Left kidney (tissue), 8 donors: Measurements from ENCODE around the gene TSPAN19. TPM values are rescaled to one million over a fixed set of nuclear protein-coding genes. Genes with fewer than 3 reads are reported as not detected.
A peak's percentile ranks its signal among the peaks of the same experiment; 100 is the strongest.
"Not testable (repeated sequence)": the region's sequence is repeated elsewhere in the genome, so short reads cannot be mapped to it uniquely, and the experiment has no call there.

ENCODE experiments used
- DNase-seq: peaks from one replicate; pipeline ENCODE4 v3.0.0-alpha.2; 2013
- long read RNA-seq, 8 donors: transcript quantifications; one replicate each; lab custom pipeline, GENCODE V29; 2026
- polyA plus RNA-seq: library from polyadenylated mRNA; unstranded; fragments of 120-200 nt; gene quantifications from one replicate; pipeline ENCODE4 v1.2.1, GENCODE V29; 2013; ENCODE audit not compliant: insufficient read length

TSPAN19 gene
- 0.88 TPM for polyA plus RNA-seq
- long read RNA-seq, donor 1: 0 reads
- long read RNA-seq, donor 2: 0 reads
- long read RNA-seq, donor 3, partial matches to known transcripts: 58 of 64 reads
- long read RNA-seq, donor 3, other reads (novel, unspliced or antisense): 6 of 64 reads
- long read RNA-seq, donor 4: 0 reads
- long read RNA-seq, donor 5, partial matches to known transcripts: 60 of 66 reads
- long read RNA-seq, donor 5, other reads (novel, unspliced or antisense): 6 of 66 reads
- long read RNA-seq, donor 6: 0 reads
- long read RNA-seq, donor 7: 0 reads
- long read RNA-seq, donor 8, partial matches to known transcripts: 17 of 17 reads
- long read RNA-seq, donor 8, other reads (novel, unspliced or antisense): 0 of 17 reads

DNA sequence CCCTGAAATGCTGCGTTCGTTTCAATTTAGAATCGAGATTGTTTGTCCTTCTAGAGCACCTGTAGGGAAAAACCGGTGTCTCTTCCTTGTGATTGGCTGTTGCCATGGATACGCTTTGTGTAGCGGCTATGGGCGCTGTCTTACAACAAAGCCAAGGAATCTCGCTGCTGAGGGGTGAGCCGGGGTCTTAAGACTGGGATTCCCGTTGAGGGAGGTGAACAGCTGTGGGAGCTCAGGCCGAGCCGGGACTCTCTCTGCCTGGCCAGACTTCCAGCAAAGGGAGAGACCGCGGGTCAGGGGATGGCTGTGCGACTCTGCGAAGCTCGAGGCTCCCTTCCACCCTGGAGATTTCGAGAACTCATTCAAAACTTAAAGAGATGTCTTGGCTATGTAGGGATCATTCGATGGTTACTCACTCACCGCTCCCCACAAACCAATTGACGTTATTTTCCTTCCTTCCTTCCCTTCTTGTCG, at the start of gene TSPAN19, which contains the start of gene LRRIQ1:
TSPAN19 (minus strand) TSS at position 44 of the 474 bp plus-strand sequence. CDS start 6,331 bp downstream, outside the sequence.
LRRIQ1 (plus strand) TSS at position 118 of the 474 bp plus-strand sequence. CDS start 1,826 bp downstream, outside the sequence.
- DNase-seq: peak; percentile 96

DNA sequence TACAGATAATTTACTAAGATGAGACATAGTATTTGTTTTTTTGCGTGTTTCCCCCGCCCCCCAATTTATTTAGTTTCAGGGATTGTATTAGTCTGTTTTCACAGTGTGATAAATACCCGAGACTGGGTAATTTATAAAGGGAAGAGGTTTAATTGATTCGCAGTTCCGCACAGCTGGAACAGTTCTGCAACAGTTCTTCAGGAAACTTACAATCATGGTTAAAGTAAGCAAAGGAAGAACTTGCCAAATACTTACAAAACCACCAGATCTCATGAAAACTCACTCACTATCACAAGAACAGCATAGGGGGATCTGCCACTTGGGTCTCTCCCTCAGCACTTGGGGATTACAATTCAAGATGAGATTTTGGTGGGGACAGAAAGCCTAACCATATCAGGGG, 49.0 kb upstream of the TSPAN19 start:
- DNase-seq: no peak

DNA sequence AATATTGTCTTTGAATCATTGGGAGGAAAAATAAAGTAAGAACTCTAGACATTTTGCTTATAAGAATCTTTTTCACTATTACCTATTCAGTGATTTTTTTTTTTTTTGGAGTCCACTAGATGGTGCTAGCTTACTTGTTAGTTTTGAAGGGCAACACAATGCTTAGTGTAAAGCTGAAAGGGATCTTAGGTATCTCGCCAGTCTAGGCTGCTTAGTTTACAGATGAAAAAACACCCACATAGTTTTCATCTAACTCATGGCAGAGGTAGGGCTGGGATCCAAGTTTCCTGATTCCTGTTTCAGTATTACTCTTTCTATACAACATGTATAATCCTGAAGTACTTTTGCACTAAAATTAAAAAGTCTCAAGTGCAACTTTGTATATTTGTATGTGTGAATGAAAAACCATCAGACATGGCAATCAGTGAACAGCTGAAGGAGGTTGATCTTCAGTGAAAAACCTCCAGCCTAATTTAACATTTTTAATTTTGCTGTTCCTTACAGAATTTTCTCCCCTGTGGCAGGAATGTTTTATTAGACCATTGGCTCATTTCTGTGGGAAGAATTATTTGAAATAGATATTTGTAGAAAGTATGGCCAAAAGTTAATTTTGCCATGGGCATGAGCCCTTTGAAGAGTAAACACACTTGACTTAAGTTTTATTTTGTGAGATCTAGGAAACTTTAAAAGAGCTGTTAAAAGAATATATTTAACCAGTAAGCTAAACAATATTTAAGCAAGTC, 40.8 kb upstream of the TSPAN19 start:
- DNase-seq: peak; percentile 65

DNA sequence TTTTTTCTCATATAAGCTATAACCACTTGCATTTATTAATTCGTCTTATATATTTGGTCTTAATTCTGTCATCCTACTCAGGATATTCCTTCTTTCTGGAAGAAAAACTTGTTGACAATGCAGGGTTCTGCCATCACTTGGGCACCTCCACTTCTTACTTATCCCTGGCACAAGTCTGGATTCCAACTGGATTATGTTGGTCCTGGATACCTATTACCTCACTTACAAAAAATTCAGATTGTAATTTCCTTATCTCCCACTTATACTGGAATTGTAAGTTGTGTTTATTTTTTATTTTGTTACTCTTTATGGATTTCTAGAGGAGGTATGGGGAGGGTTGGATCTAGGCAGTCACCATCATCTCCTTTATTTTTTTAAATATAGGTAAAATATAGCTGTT, 36.7 kb upstream of the TSPAN19 start:
- no peak for DNase-seq

DNA sequence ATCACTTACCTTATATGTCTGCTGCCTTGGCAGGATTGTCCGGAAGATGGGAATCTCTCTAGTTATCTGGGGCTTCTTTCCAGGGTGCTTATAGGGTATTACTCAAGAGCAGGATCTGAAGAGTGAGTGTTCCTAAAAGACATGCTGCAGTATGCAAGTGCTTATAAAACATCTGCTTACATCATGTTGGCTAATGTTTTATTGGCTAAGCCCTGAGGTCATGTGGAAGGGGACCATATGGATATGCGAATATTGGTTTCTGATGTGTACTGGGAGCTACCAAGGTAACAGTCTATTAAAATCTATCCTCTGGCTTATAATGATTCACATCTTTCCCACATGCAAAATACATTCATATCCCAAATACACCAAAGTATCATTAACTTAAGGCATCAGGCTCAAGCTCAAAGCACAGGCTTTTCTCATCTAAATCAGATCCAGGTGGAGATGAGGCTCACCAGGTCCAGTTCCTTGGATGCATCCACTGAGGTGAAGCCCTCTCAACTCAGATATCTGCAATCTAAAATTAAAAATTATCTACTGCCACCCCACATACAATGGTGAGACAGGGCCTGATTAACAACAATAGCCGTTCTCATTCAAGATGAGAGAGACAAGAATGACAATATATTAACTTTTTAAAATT, 29.9 kb upstream of the TSPAN19 start:
- DNase-seq: no peak

DNA sequence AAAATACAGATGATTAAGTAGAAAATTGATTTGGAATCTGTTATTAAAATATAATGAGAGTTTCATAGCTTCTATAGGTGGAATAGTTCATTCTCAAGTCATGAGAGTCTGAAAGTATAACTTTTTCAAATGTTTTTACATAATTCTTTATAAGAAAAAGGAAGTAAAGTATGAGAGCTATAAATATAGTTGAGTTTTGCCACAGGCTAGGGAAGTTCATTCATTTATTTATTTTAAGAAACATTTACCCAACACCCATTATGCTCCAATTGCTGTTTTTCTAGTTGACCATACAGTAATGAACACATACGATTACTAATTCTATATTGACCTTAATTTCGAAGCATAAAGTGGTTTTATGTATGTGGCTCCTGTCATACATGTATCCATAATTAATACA, 24.8 kb upstream of the TSPAN19 start:
- no peak for DNase-seq

DNA sequence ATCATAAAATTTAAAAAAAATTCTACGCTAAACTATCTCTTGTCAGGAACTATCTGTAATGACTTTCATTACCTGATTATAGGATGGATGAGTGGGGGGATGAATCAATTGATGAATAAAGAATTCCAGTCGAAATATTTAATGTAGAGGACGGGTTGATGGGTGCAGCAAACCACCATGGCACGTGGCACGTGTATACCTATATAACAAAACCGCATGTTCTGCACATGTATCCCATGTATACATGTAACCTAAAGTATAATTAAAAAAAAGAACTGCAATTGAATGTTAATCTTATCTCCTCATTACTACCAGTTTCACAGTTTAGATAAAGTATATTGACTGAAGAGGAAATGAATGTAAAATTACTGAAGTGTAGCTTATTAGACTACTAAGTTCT, 23.5 kb upstream of the TSPAN19 start:
- DNase-seq: no peak

DNA sequence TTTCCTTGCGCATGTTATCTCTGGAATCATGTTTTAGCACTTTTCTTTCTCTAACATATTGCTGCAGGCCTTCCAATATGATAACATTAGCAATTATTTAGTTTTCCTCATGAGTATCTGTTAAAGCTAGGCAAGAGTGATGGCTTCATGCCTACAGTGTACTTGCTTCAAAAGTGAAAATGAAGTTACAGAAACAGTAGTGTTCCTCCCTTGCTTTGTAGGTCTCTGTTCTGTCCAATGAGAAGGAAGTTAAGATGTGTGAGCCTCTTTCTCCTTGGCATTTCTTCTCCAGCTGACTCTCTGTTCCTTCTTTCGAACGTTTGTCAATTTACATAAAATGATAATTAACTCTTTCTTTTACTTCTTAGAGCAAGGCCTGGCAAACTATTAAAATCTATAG, 22.3 kb upstream of the TSPAN19 start:
- no peak for DNase-seq

DNA sequence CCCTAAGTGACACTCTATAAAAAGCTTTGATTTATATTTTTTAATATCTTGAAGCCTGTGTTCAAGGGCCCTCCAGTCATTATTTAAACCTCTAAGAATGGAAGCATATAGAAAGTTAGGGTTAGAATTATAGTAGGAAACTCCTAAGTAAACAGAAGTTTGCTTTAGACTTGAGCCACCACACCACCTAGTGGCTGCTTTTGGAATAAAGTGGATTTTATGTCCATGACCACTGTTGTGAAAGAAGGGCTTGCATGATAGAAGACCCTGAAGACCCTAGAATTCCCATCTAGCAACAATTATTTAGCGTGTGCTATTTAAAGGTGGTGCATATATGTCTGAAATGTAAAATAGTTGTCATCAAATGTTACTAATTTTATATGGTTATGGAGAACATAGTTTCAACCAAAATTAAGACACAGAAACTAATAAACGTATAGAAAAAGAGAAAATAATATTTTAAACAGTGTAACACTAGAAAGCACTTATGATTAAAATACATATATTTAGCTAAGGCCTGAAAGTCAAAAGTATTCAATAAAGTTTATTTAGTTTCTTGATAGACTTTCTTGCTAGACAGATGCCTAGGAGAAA, 21.4 kb upstream of the TSPAN19 start:
- peak; percentile 43 for DNase-seq

DNA sequence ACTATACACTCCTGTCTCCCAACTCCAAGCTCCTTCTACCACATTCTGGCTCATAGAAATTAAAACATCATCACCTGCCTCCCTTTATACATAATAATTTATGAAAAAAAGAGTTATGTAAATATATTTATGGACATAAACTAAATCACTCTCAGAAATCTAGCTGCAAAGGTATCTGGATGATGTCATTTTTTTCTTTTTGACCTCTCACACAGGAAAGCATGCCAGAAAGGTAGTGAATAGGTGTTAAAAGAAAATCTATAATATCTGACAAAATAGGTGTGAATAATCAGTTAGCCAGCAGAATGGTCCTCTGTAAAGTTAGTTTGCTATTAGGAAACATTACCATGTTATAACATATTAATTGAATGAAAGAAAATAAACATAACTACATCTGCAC, 7.8 kb upstream of the TSPAN19 start:
- DNase-seq: no peak

DNA sequence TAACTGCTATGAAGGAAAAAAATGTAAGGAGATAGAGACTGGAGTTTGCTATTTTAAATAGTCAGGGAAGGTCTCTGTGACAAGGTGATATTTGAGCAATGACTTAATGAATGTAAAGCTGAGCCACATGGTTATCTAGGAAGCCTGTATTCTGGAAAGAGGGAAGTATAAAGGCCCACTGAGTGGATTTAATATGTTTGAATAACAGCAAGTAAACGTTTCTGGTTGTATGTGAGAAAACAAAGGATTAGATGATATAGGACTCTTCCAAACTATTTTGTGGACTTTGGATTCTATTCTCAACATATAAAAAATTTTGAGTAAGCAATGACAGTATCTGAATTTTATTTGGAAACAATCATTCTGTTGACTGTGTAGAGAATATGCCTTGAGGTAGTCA, 5.3 kb upstream of the TSPAN19 start:
- DNase-seq: no peak

DNA sequence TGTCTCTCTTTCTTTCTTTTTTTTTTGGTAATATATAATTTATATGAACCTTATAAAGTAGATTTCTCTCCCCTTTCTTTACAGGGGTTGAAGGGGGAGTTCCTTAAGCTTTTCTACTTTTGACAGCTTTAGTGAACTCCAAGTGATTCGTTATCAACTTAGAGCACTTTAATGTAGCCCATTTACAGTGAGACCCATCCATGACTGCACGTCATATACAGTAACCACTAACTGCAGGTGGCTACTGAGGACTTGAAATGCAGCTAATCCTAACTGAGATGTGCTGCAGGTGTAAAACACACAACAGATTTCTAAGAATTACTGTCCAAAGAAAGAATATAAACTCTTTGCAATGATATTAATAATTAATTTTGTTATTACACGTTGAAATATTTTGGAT, 656 bp upstream of the TSPAN19 start:
- peak; percentile 4 for DNase-seq

DNA sequence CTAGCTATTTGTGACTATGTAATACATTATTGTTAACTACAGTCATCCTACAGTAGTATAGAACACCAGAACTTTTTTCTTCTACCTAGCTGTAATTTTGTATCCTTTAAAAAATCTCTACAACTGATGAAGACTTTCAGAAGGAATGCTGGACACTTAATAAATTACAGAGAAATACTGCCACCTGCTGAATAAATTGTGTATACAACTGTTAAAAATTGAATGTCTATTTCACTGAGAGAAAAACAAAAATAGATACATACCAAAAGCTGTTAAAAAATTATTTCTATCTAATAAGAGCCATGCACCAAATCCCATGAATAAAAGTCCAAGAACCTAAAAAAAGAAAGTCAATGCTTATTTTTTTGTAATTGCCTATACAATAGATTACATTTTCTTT, 6.6 kb downstream of the TSPAN19 start:
- DNase-seq: peak; percentile 27

DNA sequence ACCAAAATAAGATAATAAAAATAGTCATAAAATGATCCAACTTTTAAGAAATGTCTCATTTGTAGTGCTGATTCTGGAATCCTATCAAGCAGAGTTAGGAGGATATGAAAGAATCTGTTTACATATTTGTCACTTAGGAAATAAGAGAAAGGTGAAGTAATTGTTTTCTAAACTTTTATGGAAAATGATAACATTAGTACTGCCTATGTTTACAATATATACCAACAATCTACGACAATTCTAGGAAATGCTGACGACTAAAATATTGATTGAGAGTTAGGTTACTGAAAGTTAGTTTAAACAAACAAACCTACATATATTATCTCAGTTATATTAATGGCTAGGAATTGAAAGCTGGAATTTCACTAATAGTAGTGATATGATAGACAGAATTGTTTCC, 18.0 kb downstream of the TSPAN19 start:
- no peak for DNase-seq

DNA sequence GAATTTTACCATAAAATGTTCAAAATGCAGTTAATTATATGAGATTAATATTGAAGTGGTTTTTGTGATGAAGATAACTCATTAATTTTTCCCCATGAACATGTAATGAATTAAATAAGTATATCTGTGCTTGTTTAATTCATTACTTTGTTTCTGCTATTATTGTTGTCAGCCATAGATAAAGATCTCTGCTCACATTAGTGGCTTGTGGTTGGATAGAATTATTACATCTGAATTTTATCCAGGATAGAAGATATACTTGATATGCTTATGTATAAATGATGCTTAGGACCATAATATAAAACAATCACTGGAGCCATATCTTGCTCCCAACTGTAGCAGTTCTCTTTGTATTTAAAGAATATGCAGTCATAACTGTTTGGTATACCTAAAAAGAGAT, 18.5 kb downstream of the TSPAN19 start:
- no peak for DNase-seq

DNA sequence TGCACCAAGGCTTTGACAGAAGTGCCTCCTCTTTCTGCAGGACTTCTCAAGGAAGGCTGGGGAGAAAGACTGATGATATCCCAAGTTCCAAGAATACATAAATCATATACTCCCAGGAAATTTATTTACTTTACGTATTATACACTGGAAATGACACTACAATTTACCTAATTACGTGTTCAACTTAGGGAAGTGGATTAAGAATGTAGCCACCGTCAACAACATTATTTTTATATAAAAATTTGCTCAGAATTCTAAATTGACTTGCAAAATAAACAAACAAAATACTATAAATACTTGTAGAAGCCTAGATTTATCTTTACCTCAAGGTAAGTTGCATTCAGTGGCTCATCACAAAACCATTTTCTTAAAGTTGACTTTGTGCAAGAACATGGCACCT, 18.9 kb downstream of the TSPAN19 start:
- no peak for DNase-seq

DNA sequence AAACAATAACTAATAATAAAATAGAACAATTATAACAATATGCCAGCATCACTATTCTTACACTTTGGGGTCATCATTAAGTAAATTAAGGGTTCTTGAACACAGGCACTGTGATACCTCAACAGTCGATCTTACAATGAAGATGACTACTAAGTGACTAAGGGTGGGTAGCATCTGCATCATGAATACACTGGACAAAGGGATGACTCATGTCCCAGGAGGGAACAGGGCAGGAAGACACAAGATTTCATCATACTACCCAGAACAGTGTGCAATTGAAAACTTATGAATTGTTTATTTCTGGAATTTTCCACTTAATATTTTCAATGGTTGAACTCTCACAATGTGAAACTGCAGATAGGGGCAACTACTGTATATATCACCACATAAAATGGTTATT, 19.7 kb downstream of the TSPAN19 start:
- no peak for DNase-seq

DNA sequence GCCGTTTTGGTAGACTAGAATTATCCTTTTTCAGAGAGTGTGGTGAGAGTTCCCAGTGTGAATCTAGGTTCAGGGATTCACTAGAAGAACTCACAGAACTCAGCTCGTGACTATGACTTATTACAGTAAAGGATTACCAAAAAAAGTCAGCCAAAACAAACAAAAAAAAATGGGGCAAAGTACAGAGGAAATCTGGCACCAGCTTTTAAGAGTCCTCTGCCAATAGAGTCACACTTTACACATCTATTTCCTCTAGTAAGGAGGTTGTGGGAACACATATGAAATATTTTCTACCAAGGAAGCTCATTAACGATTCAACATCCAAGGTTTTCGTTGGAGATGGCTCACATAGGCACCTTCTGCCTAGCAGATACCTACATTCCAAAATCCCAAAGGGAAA, 28.2 kb downstream of the TSPAN19 start:
- DNase-seq: no peak

DNA sequence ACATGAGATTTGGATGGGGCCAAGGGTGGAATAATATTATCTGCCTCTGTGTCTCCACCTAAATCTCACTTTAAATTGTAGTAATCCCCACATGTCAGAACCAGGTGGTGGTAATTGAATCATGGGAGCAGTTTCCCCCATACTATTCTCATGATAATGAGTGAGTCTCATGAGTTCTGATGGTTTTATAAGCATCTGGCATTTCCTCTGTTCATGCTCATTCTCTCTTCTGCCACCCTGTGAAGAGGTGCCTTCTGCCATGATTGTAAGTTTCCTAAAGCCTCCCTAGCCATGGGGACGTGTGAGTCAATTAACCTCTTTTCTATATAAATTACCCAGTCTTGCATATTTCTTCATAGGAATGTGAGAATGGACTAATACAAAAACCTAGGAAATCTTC, 29.9 kb downstream of the TSPAN19 start:
- no peak for DNase-seq

DNA sequence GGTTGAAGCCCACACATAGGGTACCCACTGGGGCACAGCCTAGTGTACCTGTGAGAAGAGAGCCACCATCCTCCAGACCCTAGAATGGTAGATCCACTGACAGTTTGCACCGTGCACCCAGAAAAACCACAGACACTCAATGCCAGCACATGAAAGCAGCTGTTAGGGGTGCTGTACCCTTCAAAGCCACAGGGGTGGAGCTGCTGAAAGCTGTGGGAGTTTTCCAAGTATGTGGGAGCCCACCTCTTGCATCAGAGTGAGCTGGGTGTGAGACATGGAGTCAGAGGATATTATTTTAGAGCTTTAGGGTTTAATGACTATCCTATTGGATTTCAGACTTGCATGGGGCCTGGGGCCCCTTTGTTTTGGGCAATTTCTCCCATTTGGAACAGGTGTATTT, 30.5 kb downstream of the TSPAN19 start:
- DNase-seq: no peak

DNA sequence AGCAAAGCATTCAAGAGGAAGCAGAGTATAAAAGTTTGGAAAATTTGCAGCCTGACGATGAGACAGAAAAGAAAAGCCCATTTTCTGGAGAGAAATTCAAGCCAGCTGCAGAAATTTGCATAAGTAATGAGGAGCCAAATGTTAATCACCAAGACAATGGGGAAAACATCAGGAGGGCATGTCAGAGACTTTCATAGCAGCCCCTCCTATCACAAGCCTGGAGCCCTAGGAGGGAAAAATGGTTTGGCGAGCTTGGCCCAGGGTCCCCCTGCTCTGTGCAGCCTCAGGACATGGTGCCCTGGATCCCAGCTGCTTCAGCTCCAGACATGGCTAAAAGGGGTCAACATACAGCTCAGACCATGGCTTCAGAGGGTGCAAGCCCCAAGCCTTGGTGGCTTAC, 31.0 kb downstream of the TSPAN19 start:
- DNase-seq: not testable (repeated sequence)

DNA sequence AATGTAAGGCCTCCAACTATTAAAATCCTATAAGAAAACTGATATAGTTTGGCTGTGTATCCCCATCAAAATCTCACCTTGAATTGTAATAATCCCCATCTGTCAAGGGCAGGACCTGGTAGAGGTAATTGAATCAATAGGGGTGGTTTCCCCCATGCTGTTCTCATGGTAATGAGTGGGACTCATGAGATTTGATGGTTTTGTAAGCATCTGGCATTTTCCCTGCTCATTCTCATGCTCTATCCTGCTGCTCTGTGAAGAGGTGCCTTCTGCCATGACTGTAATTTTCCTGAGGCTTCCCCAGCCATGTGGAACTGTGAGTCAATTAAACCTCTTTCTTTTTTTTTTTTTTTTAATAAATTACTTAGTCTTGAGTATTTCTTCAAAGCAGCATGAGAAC, 31.9 kb downstream of the TSPAN19 start:
- no peak for DNase-seq
